DMS114 treated with DMSO at 0.1 percent for 48 hours (cell line): ENCODE measurements around the gene SBSN.

Source experiments
- DNase-seq: peaks from one replicate; lab custom pipeline; 2025; ENCODE audit not compliant: unreplicated experiment; lab: John Stamatoyannopoulos, UW

The SBSN gene

DNA sequence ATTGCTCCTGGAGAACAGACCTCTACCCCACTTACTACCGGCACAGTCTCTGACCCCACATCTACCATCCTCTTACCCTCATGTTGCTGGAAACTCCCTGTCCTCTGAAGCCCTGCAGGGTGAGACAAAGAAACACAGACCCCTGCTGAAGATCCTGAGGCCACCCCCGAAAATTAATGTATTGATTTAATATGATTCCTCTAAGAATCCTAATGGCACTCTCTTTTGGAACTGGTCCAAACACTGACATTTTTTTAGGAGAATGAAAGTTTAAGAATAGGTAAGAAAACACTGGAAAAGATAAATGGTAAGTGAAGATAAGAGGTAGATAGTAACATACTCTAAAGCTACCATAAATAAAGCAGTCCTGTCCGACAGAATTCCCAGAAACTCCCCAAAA, 20.0 kb downstream of the SBSN start:
- DNase-seq: no peak

DNA sequence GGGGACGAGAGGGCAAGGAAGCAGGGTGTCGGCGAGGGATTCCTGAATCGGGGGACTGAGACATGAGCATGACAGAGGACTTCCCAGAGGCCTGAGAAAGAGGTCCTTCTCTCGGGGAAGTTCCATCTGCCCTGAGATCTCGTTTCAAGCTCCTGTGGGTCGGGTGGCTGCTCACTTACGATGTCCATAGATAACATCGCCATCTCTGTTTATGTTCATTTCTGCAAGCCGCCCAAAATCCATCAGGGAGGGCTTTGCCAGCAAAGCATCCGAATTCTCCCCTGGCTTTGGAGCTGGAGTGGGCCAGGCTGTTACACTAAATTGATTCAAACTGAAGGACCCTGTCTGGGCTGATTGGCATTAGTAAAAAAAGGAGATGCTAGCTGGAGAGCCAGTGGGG, 20.6 kb downstream of the SBSN start:
- no peak for DNase-seq

DNA sequence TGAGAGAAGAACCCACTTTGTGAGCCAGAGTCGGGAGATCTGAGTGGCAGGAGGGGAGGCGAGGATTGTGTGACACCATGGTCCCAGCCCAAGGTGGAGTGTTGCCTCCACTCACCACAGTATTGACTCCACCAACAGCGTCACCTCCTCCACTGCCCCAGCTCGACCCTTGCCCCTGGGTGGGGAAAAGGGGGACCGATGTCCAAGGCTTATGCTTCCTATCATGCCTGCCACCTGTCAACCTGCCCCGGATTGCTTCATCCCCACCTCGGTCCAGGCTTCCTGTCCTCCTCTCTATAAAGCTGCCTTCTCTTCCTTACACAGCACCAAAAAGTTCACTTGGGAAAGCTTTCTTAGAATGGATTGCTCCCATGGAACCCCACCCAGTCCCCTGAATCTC, 22.1 kb downstream of the SBSN start:
- DNase-seq: no peak

DNA sequence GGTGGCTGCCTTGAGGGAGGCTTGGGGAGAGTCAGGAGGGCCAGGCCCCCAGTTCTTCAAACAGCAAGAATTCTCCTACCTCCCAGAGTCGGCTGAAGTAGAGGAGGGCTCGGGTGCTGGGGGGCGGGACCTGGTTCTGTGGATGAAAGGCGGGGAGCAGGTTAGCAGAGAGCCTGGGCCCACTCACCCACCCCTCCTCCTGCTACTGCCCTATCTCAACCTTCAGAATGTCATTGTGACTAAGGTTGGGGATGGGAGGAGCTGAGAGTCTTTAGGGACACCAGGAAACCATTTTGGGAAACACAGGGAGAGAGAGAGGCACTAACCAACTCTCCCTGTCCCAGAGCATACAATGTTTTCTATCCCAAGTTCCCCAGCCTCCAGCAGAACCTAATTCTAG, 25.4 kb downstream of the SBSN start:
- no peak for DNase-seq

DNA sequence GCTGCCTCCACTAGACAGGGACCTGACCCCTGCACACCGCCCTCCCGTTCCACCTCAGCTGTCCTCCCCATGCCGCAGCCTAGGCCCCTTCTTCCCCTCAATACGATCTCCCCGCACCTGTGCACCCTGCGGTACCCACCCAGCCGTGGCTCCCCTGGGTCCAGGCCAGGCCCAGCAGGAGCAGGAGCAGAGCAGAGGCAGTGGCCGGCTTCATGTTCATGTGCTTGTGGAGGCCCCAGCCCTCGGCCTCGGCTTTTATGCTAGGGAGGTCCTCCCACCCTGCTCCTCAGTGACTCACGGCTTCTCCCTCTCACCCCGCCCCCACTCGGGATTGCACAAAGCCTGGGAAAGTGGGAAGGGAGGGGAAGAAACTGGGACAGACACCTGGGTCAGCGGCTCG, 26.4 kb downstream of the SBSN start:
- no peak for DNase-seq

DNA sequence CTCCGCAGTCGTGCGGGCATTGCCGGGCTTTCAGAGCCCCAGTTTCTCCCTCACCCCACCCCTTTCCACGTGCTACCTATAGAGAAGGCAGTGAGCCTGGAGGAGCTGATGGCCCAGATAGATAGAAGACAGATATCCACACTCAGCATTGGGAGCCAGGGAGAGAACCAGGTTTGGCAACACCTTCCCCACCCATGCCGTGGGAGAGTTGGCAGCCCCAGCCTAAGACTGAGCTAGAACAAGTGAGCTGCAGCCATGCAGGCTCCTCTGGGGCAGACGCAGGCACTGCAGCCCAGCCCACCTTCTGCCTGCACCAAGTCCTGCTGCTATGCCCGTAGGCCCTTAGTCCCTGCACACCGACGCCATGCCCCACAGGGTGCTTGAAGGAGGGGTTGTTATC, 27.5 kb downstream of the SBSN start:
- no peak for DNase-seq

DNA sequence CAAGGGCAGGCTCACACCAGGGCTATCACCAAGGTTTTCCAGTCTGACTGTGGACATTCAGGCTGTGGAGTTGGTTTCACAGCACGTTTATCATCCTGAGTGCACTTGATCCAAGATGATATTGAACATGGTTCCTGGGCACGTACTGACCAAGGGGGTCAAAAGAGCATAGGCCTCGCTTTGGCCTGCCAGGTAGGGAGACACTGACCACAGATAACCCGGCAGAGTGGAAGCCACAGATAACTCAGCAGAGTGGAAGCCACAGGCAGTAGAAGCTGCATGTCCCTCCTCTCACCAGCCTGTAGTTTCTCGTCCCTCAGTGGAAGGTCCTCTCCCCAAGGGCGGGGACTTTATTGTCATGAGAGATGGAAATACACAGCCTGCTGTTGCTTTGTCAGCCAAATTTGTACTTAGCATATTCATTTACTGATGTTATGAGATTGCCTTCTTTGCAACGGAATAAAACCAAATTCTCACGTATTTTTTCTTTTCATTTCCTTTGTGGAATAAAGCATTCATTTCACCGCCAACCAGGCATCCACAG, 29.1 kb downstream of the SBSN start:
- DNase-seq: no peak

DNA sequence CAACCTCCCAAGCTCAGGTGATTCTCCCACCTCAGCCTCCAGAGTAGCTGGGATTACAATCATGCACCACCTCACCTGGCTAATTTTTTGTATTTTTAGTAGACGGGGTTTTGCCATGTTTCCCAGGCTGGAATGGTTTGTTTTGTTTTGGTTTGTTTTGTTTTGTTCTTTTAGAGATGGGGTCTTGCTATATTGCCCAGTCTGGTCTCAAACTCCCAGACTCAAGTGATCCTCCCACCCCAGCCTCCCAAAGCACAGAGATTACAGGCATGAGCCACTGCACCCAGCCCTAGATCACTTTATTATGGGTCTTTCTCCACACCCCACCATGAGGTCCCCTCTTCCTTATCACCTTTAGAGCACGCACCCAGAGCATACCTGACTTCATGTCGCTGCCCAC, 29.9 kb downstream of the SBSN start:
- DNase-seq: no peak

DNA sequence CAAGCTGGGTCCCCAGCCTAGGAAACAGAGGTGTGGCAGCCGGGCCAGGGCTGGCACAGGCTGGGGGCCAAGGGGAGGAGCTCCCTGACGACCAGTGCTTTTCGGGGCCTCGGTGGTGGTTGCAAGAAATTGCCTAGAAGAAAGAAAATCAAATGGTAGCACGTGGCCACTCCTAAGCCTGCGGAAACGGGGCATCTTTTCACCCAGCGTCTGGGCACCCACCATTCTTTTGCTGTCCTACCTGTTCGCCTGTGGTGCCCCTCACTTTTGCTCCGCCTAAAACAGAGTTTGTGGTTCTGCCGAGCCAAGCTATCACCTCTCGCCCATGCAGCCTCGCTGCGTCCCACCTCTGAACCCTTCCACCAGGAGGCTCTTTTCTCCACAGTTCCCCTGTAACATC, 30.7 kb downstream of the SBSN start:
- no peak for DNase-seq

DNA sequence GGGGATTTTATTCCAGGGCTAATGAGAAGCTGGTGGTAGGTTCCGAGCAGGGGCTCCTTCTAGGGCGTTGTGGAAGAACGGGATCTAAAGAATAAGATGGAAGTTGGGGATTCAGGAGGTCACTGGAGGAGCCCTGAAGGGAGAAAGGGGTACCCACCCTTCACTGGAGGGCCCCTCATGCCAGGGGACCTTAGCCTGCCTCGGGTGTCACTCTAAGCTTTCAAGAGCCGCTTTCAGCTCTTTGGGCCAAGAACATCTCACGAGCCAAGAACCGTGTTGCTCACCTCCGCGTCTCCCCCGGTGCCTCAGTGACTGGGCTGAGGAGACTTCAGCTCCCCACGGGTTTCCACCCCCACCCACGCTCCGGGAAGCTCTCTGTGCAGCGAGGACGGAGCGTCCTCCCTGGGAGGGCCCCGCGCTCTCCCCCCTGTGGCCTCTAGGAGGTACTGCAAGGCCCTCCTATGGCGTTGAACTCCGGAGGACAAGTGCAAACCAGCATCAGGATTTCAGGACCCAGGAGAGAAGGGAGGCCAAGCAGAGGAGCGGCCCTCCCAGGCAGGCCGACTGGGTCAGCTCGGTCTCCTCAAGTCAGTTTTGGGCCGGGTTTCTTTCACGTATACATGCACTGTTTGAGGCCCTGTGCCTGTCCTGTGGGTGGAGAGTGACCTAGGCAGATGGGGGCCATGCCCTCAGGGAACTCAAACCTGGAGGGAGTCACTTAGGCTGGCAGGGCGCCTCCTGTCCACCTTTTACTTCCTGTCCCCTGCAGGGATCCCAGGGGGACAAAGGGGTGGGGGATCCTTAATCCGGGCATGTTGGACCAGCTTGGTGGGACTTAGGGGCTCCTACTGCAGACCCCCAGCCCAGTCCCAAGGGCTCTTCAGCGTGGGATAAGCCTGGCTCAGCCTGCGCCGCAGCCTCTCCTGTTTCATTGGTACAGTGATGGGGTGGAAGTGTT, 32.7 kb downstream of the SBSN start:
- DNase-seq: peak; percentile 41

DNA sequence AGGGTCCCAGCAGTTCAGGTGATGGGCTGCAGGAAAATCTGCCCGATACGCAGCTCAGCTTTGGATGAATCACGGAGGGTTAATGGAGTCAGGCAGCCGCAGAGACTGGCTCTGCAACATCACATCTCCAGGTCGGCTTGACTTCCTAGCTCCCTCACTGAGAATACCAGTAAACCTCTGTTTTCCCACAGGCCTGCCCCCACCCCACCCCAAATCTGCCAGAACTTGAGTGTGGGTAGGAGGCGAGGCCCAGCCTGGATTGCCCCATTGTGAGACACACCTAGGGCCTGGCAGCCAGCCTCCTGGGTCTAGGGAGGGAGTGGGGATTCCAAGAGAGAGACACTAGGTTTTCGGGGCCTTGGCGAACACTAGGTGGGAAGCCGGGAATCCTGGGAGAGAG, 34.1 kb downstream of the SBSN start:
- no peak for DNase-seq

DNA sequence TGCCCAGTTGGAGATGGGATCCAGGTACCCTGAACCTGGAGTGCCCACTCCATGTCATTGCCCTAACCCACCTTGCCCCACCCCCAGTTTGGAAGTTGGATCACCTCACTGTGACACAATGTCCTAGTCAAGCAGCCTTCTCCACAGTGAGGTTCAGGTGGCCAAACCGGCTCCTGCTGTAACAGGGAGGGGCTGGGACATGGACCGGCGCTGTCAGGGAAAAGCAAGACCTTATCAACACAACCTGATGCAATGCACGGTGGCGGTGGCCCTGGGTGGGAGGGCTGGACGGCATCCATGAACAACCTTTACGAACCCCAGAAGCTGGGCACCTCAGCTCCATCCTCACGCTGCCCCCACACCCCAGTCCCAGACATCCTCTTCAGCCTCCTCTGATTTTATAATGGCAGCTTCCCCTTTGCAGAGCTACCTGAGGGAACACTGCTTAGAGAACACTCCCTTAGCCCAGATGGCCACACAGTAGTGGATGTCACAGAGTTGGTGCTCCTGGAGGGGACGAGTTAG, 36.2 kb downstream of the SBSN start:
- DNase-seq: no peak

DNA sequence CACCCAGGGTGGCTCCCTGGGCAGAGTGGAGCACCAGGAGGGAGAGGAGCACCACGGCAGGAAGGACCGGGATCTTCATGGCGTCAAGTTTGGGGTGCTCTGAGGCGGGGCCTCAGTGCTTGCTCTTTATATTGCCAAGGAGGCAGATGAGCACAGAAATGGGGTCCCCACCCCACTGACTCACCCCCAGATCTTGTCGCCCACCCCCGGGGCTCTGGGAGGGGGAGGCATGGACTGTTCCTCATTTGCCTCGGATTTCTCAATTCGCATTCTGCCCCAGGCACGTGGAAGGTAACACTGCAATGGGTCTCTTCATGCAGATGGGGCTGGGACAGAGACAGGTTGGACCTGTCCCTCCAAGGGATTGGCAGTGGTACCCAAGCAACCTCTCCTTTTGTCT, 37.7 kb downstream of the SBSN start, which contains the start of gene KRTDAP:
TSS of gene KRTDAP (minus strand) at position 101 of the 400 bp plus-strand sequence. CDS start at position 79, 22 bp downstream.
- no peak for DNase-seq

DNA sequence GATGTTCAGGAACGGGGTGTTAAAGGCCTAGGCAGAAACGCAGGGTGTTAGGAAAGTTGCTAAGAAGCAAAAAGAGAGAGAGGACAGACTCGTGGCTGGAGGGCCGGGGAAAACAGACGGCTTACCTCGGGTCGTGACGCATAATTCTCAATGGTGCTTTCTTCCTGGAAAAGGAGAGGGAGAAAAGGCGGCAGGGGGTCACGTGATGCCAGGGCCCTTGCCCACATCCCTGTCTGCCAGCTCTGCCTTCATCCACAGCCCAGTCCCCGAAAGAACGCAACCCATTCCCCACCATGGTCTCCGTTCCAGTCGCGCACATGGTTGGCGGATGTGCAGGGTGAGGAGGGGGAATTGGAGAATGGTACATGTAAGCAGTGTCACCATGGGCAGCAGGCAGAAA, 39.4 kb downstream of the SBSN start:
- DNase-seq: no peak

DNA sequence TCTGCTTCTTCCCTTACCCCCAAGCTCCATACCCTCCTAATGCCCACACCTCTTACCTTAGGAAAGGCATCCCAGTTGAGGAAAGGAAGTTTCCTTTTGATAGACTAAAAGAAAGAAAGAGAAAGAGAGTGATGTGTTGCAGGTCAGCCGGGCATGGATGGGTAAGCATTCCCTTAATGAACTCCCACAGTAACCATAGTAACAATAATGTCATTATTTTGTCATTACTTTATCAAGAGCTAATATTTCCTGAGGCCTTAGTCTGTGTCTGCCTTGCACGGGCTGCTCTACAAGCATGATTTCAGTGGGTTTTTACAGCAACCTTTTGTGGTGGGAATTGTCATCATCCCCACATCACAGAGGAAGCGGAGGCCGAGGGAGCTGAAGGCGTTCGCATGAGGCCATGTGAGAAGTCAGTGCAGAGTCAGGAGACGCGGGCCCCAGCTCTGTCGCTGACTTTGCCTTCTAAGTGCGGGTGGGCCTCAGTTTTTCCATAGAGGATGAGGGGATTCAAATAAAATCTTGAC, 40.4 kb downstream of the SBSN start:
- no peak for DNase-seq

DNA sequence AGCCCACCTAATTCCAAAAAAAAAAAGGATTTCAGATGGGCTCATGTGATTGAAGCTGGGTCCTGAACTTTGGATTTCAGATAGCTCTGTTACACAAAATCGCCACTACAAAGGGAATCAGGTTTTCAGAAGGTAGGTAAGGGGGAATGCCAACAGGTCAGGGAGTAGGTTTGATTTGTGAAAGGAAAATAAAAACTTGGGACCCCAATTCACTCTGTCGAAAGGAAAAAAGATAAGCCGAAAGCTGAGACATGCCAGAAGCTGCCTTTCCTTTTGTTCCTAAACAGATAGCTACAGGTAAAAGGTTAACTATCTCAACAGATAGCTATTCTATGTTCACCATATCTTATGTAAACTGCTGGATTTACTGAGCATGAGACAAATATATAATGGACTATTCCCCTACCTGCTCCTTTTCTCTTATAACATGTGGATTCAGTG, 41.8 kb downstream of the SBSN start:
- no peak for DNase-seq

DNA sequence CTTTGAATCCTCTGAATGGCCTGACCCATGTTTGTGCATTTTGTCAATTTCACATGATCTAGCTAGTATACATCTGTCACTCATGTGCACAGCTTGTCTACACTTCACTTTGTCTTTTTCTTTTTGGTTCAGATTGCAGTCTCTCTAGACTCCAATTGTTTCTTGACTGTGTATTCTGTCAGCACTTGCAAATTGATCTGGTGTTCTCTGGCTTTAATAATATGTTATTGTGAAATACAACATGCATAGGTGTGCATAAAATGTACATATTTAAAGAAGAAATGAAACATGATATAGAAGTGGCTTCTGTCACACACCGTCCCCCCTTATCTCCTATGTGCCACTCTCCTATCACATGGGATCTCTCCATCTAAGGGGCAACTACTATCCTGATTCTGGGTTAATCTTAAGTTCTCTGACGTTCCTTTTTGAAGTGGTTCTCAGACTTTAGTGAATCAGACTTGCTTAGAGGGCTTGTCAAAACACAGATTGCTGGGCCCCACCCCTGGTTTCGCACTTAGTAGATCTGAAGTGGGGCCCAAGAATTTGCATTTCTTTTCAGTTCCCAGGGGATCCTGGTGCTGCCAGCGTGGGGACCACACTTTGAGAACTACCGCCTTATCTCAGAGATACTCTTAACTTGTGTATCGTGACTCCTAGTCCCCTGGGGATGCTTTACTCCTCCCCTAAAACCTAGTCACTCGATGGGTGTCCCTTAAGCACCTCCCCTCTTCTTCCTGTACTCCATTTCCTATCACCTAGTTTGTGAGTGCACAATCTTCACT, 43.7 kb downstream of the SBSN start:
- no peak for DNase-seq

DNA sequence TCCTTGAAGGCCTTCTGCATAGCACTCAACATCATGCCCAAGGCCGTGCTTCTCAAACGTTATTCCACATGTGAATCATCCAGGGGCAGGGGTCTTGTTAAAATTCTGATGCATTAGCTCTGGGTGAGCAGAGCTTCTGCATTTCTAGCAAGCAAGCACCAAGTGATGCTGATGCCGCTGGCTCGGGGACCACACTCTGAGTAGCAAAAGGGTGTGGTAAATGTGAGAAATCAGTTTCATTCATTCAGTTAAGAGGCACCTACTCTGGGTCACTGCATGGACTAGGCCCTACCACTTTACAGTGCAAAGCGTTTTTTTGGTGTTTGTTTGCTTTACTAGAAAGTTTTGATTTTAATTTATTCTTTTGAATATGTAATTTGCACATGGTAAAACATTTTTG, 45.0 kb downstream of the SBSN start:
- DNase-seq: no peak

DNA sequence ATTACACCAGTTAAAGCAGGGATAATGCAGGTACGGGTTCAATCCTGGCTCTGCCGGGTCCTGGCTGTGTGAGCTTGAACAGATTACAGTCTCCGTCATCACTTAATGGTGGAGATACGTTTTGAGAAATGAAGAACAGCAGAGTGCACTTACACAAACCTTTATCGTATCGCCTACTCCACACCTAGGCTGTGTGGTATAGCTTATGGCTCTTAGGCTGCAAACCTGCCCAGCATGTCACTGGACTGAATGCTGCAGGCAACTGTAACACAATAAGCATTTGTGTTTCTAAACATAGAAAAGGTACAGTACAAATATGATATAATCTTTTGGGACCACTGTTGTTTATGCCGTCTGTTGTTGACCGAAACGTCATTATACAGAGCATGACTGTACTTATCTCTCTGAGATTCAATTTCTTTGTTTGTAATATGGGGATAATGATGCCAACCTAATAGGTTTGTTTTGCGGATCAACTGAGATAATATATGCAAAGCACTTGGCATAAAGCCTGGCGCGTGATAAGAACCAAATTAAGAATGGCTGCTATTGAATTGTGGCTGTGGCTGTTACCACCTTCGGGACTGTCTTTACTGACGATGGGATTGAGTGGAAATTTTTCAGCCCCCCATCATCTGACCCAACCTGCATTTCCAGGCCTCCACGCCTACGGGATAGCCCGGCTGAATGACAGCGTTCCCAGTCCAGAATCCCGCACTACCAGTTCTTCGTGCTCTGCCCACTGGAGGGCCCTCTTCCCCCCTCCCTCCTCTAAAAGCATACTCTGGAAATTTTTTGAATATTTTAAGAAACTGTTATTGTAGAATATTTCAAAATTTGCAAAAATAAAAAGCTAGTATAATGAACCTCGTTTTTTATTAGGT, 49.1 kb downstream of the SBSN start:
- no peak for DNase-seq

DNA sequence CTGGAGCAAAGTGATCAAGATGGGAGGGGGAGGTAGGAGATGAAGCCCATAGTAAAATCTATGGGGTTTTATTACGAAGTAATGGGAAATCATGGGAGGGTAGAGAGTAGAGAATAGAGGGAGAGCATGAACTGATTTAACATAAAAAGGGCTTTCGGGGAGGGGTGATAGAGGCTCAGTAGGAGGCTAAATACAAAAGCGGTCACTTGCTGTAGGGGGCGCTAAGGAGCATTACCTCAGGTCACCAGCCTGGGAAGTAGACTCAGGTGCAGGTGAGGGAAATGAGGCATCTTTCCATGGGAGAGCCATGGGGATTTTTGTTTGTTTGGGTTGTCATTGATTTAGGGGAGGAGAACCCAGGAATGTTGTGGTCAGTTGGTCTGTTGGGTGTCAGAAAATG, 52.0 kb downstream of the SBSN start:
- DNase-seq: no peak
